Natural killer cell (primary cell): ENCODE measurements around the gene SPDYE6. TPM values are rescaled to one million over a fixed set of nuclear protein-coding genes. Genes with fewer than 3 reads are reported as not detected.

ENCODE experiments used
- ATAC-seq, 3 donors: fragments of 150-1000 bp in 2 of 3; fragments of 200-7000 bp in 1 of 3; cut with Tn5 transposase; 1 replicate in 1 of 3; 2 replicates in 2 of 3; pipeline ENCODE4 v1.10.0; 2021; ENCODE audit warnings: mild to moderate bottlenecking in 2 of 3, moderate library complexity in 2 of 3
- DNase-seq, 2 donors: peaks; one replicate each; pipeline versions ENCODE4 v3.0.0 to v3.0.0-alpha.2; 2013 to 2021; ENCODE audit warnings: mixed read lengths in 1 of 2
- H3K27ac ChIP-seq: one replicate; pipeline ENCODE4 v1.5.1; 2013; ENCODE audit warnings: mild to moderate bottlenecking, low read length
- H3K27me3 ChIP-seq: one replicate; pipeline ENCODE4 v1.6.1; 2013; ENCODE audit warnings: low read length; ENCODE audit not compliant: control insufficient read depth, insufficient read depth
- H3K36me3 ChIP-seq: one replicate; pipeline ENCODE4 v1.6.1; 2013; ENCODE audit warnings: low read length; ENCODE audit not compliant: control insufficient read depth, insufficient read depth
- H3K4me1 ChIP-seq: one replicate; pipeline ENCODE4 v1.6.1; 2013; ENCODE audit warnings: low read length; ENCODE audit not compliant: control insufficient read depth, insufficient read depth
- H3K4me3 ChIP-seq: one replicate; pipeline ENCODE4 v1.5.1; 2013; ENCODE audit warnings: low read length
- H3K9me3 ChIP-seq: one replicate; pipeline ENCODE4 v1.6.1; 2013; ENCODE audit warnings: low read length; ENCODE audit not compliant: control insufficient read depth, insufficient read depth
- H3K27ac Mint-ChIP-seq, 2 donors: one replicate each; pipeline ENCODE4 v1.8.0; 2022; ENCODE audit warnings: mild to moderate bottlenecking in 2 of 2, mixed read lengths in 2 of 2, moderate library complexity in 1 of 2
- H3K27me3 Mint-ChIP-seq, 2 donors: one replicate each; pipeline ENCODE4 v1.8.0; 2022; ENCODE audit warnings: low read depth in 2 of 2, mixed read lengths in 2 of 2
- H3K36me3 Mint-ChIP-seq: one replicate; pipeline ENCODE4 v1.8.0; 2022; ENCODE audit warnings: mixed read lengths
- H3K4me1 Mint-ChIP-seq, 2 donors: one replicate each; pipeline ENCODE4 v1.8.0; 2022; ENCODE audit warnings: mixed read lengths in 2 of 2
- H3K4me3 Mint-ChIP-seq: one replicate; pipeline ENCODE4 v1.8.0; 2022; ENCODE audit warnings: mild to moderate bottlenecking, moderate library complexity, mixed read lengths
- H3K9me3 Mint-ChIP-seq, 2 donors: one replicate each; pipeline ENCODE4 v1.8.0; 2022; ENCODE audit warnings: mixed read lengths in 2 of 2
- CTCF ChIP-seq: fragments of 200-600 bp; IDR thresholded peaks from one replicate; pipeline ENCODE4 v1.8.0; 2022; ENCODE audit warnings: antibody characterized with exemption
- WGBS: methylation state at CpG from one replicate; pipeline ENCODE4 v1.1.7; 2013; ENCODE audit warnings: missing lambda C conversion rate; ENCODE audit not compliant: insufficient coverage; 5-methylcytosine and 5-hydroxymethylcytosine counted together
- intact Hi-C: fragments of 100-400 bp; cut with micrococcal nuclease; formaldehyde crosslinking; loops from one replicate; pipeline ENCODE4 v1.14.2; 2022
- total RNA-seq, 4 donors: library from RNA; stranded (reverse); fragments of 120-200 nt in 1 of 4; gene quantifications; one replicate each; pipeline versions ENCODE4 v1.2.3 to v1.2.4, GENCODE V29; 2013 to 2022

Gene SPDYE6
- total RNA-seq, 3 donors from 2014 or later (not counting 1 experiment from before 2014, with no cell fraction given): not detected

DNA sequence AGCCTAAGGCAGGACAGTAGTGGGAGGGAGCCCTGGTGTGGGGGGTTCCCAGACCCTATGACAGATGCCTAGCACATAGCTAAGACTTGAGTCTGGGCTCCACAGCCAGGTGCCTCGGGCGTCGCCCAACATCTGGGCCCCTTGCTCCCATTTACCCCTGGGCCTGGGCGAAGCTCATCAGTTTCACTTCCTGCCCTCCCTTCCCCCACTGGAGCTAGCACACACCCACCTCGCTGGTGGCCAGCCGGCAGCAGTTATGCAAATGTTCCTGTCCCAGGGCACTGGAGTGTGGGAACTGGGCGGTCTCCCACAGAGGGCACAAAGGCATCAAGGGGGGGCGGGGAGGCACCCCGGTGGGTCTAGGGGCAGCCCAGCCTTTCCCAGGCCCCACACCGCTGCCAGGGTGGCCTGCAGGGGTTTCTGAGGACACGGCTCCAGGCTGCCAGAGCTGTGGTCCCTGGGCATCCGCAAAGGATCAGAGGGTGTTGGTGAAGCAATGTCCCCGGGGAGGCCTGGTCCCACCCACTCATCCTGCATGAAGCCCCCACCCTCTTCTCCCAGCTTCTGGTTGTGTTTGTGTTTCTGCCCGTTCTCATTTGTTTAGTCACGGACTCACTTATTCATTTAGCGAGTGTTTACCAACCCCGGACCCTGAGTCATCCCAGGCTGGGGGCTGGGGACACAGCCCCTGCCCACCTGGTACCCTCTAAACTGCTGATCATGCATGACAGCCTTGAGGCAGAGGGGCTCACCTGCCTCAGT, 49.1 kb downstream of the SPDYE6 start:
- Histone ChIP-seq H3K4me1 (peaks cover 51% of the 10 kb centered on the region), H3K36me3 (peaks cover 1% of the 10 kb centered on the region), H3K27me3 (no peaks in the 10 kb centered on the region), H3K4me3 (peak overlapping the region; percentile 12), H3K27ac (peak overlapping the region; percentile 58), H3K9me3 (no peaks in the 10 kb centered on the region)
- WGBS: 25% methylated on average over 17 of the region's 17 CpGs
- Mint-ChIP-seq H3K27me3 (peaks cover 0 to 3% of the 10 kb centered on the region in 2 donors), H3K4me3 (no peak overlapping the region), H3K4me1 (peaks cover 0 to 5% of the 10 kb centered on the region in 2 donors), H3K9me3 (no peaks in the 10 kb centered on the region), H3K27ac (no peak overlapping the region), H3K36me3 (no peaks in the 10 kb centered on the region)
- TF ChIP-seq CTCF: no peak
- DNase-seq (peak in 1 of 2 donors; percentile 30), ATAC-seq (peak; percentile 38 to 59 (median 49))
- intact Hi-C loops: no loop called here

DNA sequence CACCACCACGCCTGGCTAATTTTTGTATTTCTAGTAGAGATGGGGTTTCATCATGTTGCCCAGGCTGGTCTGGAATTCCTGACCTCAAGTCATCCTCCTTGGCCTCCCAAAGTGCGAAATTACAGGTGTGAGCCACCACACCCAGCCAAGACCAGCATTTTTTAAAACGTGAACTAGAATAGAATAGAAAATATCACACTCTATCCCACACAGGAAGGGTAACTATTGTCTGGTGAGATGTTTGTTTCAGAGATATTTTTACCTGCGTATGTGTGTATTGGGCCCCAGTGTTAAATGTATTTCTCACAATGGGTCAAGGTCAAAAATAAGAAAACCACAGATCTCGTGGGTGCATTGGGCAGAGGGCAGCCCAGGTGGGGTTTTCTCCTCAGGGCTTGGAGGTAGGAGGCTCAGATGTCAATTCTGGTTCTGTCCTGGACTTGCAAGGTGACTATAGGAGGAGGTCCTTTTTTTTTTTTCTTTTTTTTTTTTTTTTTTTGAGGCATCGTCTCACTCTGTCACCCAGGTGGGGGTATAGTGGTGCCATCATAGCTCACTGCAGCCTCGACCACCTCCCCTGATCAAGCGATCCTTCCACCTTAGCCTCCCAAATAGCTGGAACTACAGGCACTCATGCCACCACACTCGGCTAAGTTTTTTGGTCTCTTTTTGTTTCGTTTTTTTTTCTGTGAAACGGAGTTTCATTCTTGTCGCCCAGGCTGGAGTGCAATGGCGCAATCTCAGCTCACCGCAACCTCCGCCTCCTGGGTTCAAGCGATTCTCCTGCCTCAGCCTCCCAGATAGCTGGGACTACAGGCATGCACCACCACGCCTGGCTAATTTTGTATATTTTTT, 50.6 kb downstream of the SPDYE6 start:
- no peaks in the 10 kb centered on the region for H3K27me3 ChIP-seq
- TF ChIP-seq CTCF: no peak
- H3K9me3 ChIP-seq: no peaks in the 10 kb centered on the region
- peak overlapping the region; percentile 4 for H3K4me3 Mint-ChIP-seq
- H3K27ac Mint-ChIP-seq: peak overlapping the region in 1 of 2 donors; percentile 56
- H3K27me3 Mint-ChIP-seq: peaks cover 0 to 3% of the 10 kb centered on the region in 2 donors
- H3K9me3 Mint-ChIP-seq: no peaks in the 10 kb centered on the region
- H3K4me1 ChIP-seq: peaks cover 51% of the 10 kb centered on the region
- peak overlapping the region; percentile 2 for H3K27ac ChIP-seq
- intact Hi-C loops: no loop called here
- no peaks in the 10 kb centered on the region for H3K36me3 Mint-ChIP-seq
- ATAC-seq (peak; percentile 49 to 71 (median 59)), DNase-seq (peak in 1 of 2 donors; percentile 15)
- peaks cover 1% of the 10 kb centered on the region for H3K36me3 ChIP-seq
- peaks cover 0 to 5% of the 10 kb centered on the region in 2 donors for H3K4me1 Mint-ChIP-seq
- 52% methylated on average over 16 of the region's 17 CpGs for WGBS
- H3K4me3 ChIP-seq: no peak overlapping the region

DNA sequence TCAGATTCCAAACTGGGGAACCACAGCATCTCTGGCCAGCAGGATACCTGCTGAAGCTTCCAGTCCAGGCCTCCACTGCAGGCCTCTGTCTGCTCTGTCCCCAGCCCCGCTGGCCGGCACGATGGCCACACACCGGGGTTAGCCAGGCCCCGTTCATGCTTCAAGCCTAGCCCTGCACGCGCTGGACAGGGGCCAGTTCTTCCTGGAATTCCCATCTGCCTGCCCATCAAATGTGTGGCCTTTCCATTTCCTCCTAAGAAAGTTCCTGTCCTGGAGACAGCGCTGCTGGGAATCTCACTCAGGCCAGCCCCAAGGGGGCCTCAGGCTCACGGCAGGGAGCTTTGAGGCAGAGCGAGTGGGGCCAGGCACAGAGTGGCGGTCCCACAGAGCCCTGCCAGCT, 51.6 kb downstream of the SPDYE6 start:
- H3K9me3 Mint-ChIP-seq: no peaks in the 10 kb centered on the region
- DNase-seq (no peak), ATAC-seq (no peak)
- Histone ChIP-seq H3K4me3 (no peak overlapping the region), H3K36me3 (peaks cover 1% of the 10 kb centered on the region), H3K27me3 (no peaks in the 10 kb centered on the region), H3K4me1 (peaks cover 51% of the 10 kb centered on the region), H3K9me3 (no peaks in the 10 kb centered on the region), H3K27ac (no peak overlapping the region)
- H3K4me1 Mint-ChIP-seq: peaks cover 0 to 5% of the 10 kb centered on the region in 2 donors
- intact Hi-C loops: no loop called here
- WGBS: 95% methylated on average over 11 of the region's 11 CpGs
- peaks cover 0 to 3% of the 10 kb centered on the region in 2 donors for H3K27me3 Mint-ChIP-seq
- no peak for TF ChIP-seq CTCF
- no peak overlapping the region for H3K27ac Mint-ChIP-seq
- no peak overlapping the region for H3K4me3 Mint-ChIP-seq
- H3K36me3 Mint-ChIP-seq: no peaks in the 10 kb centered on the region
